H54 (cell line): ENCODE results near the gene COX14.

ENCODE experiments used
- DNase-seq: peaks from one replicate; pipeline ENCODE4 v3.0.0; 2011; ENCODE audit warnings: low spot score, mixed read lengths; ENCODE audit not compliant: insufficient read length
- FAIRE-seq: peaks from 3 replicates; lab custom pipeline; 2011; peaks lifted over from hg19 to GRCh38; lab: Jason Lieb, UNC
- POLR2A ChIP-seq: IDR thresholded peaks from 2 replicates; pipeline ENCODE4 v1.6.1; 2011; ENCODE audit warnings: low read depth, mild to moderate bottlenecking, low read length

Gene COX14

GRCh38 chr12:50097952-50098351 lies 14.1 kb upstream of the COX14 start:
- DNase-seq (no peak), FAIRE-seq (no peak)
- TF ChIP-seq POLR2A, result no peak

GRCh38 chr12:50099302-50100008 lies 12.6 kb upstream of the COX14 start:
- FAIRE-seq (peak; percentile 72), DNase-seq (peak; percentile 74)
- TF ChIP-seq POLR2A, result no peak

- no peak for DNase-seq
- FAIRE-seq, result no peak
- TF ChIP-seq POLR2A, result no peak
Measured at GRCh38 chr12:50100561-50100960, 11.5 kb upstream of the COX14 start.

GRCh38 chr12:50101663-50102062 lies 10.4 kb upstream of the COX14 start:
- TF ChIP-seq POLR2A, result no peak
- DNase-seq, result peak; percentile 41
- FAIRE-seq, result no peak

GRCh38 chr12:50102131-50102531 lies 9.9 kb upstream of the COX14 start:
- DNase-seq (no peak), FAIRE-seq (no peak)
- no peak for TF ChIP-seq POLR2A

- no peak for FAIRE-seq
- no peak for DNase-seq
- no peak for TF ChIP-seq POLR2A
Measured at GRCh38 chr12:50102646-50103309, 9.3 kb upstream of the COX14 start.

GRCh38 chr12:50103351-50103750 lies 8.7 kb upstream of the COX14 start:
- no peak for FAIRE-seq

GRCh38 chr12:50103767-50104321 lies 8.2 kb upstream of the COX14 start, which contains the start of gene GPD1:
TSS of gene GPD1 (plus strand) at chr12:50104008. CDS start at chr12:50104051, 43 bp downstream.
- no peak for TF ChIP-seq POLR2A
- FAIRE-seq, result no peak
- DNase-seq, result peak; percentile 49

More at GRCh38 chr12:50103351-50103750, 8.7 kb upstream of the COX14 start:
- no peak for TF ChIP-seq POLR2A
- DNase-seq, result no peak

- no peak for FAIRE-seq
- no peak for TF ChIP-seq POLR2A
- DNase-seq, result no peak
Measured at GRCh38 chr12:50104417-50105366, 7.3 kb upstream of the COX14 start.

GRCh38 chr12:50105913-50106450 lies 6.1 kb upstream of the COX14 start:
- TF ChIP-seq POLR2A, result no peak
- DNase-seq, result no peak
- FAIRE-seq, result no peak

GRCh38 chr12:50106907-50107306 lies 5.1 kb upstream of the COX14 start:
- TF ChIP-seq POLR2A, result no peak
- DNase-seq (no peak), FAIRE-seq (no peak)

- DNase-seq (no peak), FAIRE-seq (no peak)
- no peak for TF ChIP-seq POLR2A
Measured at GRCh38 chr12:50107416-50108268, 4.4 kb upstream of the COX14 start.
